GM19372 (cell line): Measurements from ENCODE around the gene KRT81.
"Not testable (repeated sequence)": the region's sequence is repeated elsewhere in the genome, so short reads cannot be mapped to it uniquely, and the experiment has no call there.

Experiments used
- ATAC-seq: cut with Tn5 transposase; IDR thresholded peaks from one replicate; pipeline ENCODE4 v1.9.1; 2021; ENCODE audit warnings: mild to moderate bottlenecking, low read depth, moderate library complexity; ENCODE audit not compliant: unreplicated experiment

Gene KRT81

GRCh38 chr12:52245259-52245961, 45.9 kb downstream of the KRT81 start:
- ATAC-seq, result no peak

DNA sequence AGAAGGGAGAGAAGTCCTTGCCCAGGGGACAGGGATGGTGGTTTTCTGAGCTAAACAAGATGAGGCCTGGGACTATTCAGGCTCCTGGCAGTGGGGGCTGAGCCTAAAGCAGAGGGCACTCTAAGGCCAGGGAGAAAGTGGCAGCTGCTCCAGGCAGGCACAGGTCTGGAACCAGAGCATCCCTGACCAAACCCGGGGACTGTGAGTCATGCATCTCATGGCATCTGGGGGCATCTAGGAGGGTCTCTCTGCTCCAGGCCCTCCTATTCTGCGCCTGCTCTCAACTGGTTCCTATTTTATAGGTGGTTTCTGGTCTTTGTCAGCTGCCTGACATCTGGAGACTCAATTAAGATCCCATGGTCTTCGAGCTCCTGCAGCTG, 46.7 kb downstream of the KRT81 start:
- no peak for ATAC-seq

DNA sequence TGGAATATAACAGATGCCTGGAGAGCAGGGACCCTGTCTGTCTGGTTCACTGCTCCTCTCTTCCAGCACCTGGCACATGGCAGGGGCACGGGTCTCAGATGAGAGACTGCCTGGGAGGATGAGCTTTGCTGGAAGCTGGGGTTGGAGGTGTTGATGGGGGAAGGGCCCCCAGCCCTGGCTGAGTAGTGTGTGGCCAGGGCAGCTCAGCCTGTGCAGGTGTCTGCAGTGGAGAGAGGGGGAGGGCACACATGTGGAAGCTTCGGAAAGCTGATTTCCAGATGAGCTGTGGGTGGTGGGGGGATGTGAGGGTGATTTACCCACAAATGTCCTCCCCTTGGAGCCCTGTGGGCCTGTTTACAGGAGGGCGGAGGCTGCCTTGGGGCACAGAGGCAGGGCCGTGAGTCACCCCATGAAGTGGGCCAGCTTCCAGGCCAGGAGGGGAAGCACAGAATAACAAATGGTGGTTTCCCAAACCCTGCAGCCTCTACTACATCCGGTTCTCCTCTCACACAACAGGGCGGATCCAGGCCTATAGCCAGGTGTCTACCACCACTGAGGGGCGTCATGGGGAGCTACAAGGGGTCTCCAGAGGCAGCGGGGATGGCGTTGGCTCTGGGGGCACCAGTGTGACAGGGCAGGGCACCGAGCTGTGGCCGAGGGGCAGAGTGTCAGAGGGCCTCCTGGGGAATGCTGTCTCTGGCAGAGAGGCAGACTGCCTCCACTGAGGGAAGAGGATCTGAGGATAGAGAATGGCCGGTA, 47.3 kb downstream of the KRT81 start:
- ATAC-seq, result peak; percentile 88

GRCh38 chr12:52243259-52243855, 48.0 kb downstream of the KRT81 start:
- no peak for ATAC-seq

DNA sequence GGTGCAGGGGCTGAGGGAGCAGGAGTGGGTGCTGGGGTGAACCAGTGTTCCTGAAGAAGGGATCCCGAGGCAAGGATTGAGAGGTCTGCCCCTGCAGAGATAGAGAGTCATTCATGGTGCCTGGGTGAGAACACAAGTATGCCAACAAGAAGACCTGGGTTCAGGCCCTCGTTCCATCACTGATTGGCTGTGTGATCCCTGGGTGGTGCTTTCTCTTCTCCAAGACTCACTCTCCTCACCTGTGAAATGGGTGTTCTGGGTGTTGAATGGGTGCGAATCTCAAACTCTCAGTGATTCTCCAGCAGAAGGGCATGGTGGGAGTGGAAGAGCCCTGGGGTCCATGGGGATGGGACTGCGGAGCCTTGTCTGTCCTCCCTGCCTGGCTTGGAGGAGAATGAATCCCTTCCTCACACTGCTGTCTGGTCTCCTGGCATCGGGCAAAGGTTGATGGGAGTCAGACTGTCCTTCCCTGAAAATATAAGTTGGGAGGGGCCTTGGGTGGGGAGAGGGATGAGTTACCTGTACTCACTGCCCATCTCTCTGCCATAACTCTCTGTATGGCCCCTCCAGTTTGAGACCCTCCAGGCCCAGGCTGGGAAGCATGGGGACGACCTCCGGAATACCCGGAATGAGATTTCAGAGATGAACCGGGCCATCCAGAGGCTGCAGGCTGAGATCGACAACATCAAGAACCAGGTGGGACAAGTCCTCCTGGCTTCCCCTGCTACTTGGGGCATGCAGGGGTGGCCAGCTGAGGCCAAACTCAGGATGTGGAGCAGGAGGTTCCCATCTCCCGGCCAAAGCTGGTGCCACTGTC, 48.7 kb downstream of the KRT81 start:
- ATAC-seq, result no peak

GRCh38 chr12:52241205-52241842, 50.0 kb downstream of the KRT81 start:
- ATAC-seq, result no peak

GRCh38 chr12:52240247-52240646, 51.1 kb downstream of the KRT81 start:
- not testable (repeated sequence) for ATAC-seq

- no peak for ATAC-seq
Measured at GRCh38 chr12:52239767-52240166, 51.6 kb downstream of the KRT81 start.

DNA sequence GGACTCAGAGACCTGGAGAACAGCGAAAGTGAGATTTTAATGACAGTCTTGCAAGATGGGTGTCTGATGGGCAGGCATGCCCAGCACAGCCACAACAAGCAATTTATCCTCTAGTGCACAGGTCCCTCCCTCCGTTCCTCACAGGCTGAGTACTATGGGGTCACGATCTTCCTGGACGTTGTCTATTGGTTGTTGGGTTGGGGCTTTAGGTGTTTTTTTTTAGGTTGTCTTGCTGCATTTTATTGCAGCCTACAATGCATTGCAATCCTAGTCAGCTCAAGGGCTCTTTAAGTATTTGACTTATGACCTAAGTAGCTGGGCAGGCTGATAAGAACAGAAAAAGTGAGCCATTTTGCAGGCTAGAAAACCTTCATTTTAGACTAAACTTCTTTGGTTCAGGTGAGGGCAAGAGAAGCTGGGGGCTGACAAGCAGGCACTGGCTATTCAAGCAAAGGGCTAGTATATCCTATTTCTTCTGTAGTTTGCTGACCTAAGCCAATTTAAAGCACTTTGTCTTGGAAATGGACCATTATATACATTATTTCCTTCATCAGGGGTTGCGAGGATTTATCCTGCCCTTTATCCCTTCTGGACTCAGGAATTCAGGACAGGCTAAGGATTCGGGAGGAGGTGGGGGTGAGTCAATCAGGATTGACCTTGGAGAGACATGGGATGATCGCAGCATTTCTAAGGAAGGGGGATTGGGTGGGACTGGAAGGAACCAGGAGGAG, 52.3 kb downstream of the KRT81 start:
- ATAC-seq, result no peak

GRCh38 chr12:52238207-52238840, 53.0 kb downstream of the KRT81 start:
- no peak for ATAC-seq

DNA sequence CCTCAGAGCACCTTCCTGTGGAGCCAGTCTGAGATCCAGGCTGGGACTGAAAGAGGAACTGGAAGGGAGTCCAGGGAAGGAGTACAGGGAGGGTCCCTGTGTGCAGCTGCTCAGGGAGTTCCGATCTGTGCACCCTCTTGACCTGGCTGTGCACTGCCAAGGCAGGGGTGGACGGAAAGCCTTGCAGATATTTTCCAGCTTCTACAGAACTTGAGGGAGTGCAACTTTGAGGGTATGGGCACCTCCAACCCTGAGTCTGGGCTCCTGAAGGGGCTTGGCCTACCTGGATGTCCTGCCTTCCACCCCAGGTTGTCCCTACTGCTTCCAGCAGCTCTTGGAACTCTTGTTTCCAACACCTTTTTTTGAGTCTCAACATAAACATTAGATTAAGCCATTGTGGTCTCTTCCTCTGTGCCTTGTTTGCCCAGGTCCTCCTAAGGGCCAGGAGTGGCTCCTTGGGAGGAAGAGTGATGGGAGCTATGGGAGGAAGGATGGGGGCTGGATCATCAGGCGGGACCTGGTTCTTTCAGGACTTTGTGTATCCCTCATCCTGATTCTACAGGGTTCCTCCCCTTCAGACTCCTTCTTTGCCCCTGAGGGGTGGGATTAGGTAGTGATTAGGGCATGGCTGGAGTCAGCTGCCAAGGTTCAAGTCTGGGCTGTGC, 54.8 kb downstream of the KRT81 start:
- no peak for ATAC-seq
